Ramos (cell line): ENCODE results near the gene ASB18.

Source experiments
- in situ Hi-C: fragments of 300-500 bp; cut with MboI; formaldehyde crosslinking; loops from one replicate; pipeline ENCODE4 v1.14.3; 2022; ENCODE audit warnings: low sequenced_read_pairs; ENCODE audit not compliant: unreplicated experiment

Gene ASB18

DNA sequence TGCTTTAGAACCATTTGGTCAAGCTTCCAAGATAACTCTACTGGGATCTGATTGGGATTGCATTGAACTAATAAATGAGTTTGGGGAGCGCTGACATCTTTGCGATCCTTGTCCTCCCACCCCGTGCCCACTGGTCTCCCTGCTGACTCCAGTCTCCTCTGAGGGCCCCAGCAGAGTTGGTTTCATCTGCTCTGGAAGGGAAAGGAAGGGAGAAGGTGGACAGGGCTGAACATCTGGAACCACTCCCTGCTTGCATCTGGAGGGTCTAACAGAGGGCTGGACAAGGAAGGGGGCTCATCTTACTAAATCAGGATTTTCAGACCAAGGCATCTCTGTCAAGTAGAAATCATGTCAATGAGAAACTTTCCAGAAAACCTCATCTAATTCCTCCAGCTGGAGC lies 108.8 kb downstream of the ASB18 start:
- in situ Hi-C loops = no loop called here

DNA sequence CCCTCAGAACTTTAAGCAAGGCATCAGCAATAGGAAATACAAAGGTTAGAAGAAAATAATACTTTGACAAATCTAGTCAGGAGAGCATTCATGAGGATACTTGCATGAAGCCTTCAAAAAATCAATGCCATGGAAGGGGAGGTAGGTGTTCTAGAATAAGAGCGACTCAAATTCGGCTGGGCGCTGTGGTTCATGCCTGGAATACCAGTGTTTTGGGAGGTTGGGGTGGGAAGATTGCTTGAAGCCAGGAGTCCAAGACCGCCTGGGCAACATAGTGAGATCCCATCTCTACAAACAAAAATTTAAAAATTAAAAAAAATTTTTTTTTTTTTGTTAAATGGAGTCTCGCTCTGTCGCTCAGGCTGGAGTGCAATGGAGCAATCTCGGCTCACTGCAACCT lies 117.8 kb downstream of the ASB18 start:
- in situ Hi-C loops = no loop called here

DNA sequence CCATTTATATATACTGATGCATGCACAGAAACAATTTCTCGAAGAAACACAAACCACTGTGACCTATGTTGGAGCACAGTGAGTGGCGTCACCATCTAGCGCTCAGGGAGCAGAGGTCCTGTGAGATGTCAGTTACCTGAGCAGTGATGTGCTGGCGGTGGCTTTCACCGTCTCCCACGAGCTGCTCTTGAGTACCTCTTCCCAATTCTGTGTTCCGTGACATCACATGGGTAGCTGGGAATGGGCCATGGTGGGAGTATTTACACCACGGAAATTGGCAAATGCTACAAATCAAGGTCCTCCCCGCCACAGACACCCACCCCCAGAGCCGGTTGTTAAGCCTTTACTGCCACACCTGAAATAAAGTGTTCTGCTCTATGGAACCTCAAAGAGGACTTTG lies 120.4 kb downstream of the ASB18 start:
- in situ Hi-C loops = no loop called here
